ENCODE results near the gene FAM20A. TPM values are rescaled to one million over a fixed set of nuclear protein-coding genes. Genes with fewer than 3 reads are reported as not detected.

FAM20A gene
- total RNA-seq, 1 experiment from 2014 or later, result 0.34 TPM

GRCh38 chr17:68573338-68573737, 27.8 kb downstream of the FAM20A start:
- no TSS peak for BruUV-seq (replicated peaks)
- H3K36me3 Mint-ChIP-seq (ENCODE audit: insufficient read depth, unreplicated experiment), result no peaks in the 10 kb centered on the region
- Histone ChIP-seq H3K27me3 (replicated peaks; ENCODE audit: control insufficient read depth, insufficient read depth, low read length) (no peaks in the 10 kb centered on the region), H3K9me3 (no peaks in the 10 kb centered on the region), H3K36me3 (ENCODE audit: control insufficient read depth, insufficient read depth, low read length) (no peaks in the 10 kb centered on the region), H3K4me3 (ENCODE audit: low read depth, low read length) (no peak overlapping the region), H3K4me1 (no peaks in the 10 kb centered on the region)
- TF ChIP-seq, protein P1, sequence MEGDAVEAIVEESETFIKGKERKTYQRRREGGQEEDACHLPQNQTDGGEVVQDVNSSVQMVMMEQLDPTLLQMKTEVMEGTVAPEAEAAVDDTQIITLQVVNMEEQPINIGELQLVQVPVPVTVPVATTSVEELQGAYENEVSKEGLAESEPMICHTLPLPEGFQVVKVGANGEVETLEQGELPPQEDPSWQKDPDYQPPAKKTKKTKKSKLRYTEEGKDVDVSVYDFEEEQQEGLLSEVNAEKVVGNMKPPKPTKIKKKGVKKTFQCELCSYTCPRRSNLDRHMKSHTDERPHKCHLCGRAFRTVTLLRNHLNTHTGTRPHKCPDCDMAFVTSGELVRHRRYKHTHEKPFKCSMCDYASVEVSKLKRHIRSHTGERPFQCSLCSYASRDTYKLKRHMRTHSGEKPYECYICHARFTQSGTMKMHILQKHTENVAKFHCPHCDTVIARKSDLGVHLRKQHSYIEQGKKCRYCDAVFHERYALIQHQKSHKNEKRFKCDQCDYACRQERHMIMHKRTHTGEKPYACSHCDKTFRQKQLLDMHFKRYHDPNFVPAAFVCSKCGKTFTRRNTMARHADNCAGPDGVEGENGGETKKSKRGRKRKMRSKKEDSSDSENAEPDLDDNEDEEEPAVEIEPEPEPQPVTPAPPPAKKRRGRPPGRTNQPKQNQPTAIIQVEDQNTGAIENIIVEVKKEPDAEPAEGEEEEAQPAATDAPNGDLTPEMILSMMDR (IDR thresholded peaks at IDR 0.05; ENCODE audit: insufficient read depth in 1 of 2, low read depth in 1 of 2, low read length in 1 of 2, severe bottlenecking in 1 of 2, unreplicated experiment in 1 of 2), result no peak
- peaks cover 17% of the 10 kb centered on the region for H3K4me1 Mint-ChIP-seq (ENCODE audit: low read depth, unreplicated experiment)
- no peaks in the 10 kb centered on the region for H3K27me3 Mint-ChIP-seq (ENCODE audit: insufficient read depth, unreplicated experiment)
- H3K4me3 Mint-ChIP-seq (ENCODE audit: unreplicated experiment), result no peak overlapping the region
- ChIA-PET POLR2A (no interaction called here), CTCF (no interaction called here)
- H3K9me3 Mint-ChIP-seq (ENCODE audit: unreplicated experiment), result peaks cover 10% of the 10 kb centered on the region
- DNase-seq, result no peak
- intact Hi-C loops (cut with micrococcal nuclease; ENCODE audit: unreplicated experiment), result no loop called here
- H3K27ac Mint-ChIP-seq (ENCODE audit: unreplicated experiment), result no peak overlapping the region

GRCh38 chr17:68572138-68572842, 28.9 kb downstream of the FAM20A start:
- Mint-ChIP-seq H3K4me1 (ENCODE audit: low read depth, unreplicated experiment) (peaks cover 23% of the 10 kb centered on the region), H3K27ac (ENCODE audit: unreplicated experiment) (no peak overlapping the region), H3K4me3 (ENCODE audit: unreplicated experiment) (no peak overlapping the region), H3K27me3 (ENCODE audit: insufficient read depth, unreplicated experiment) (no peaks in the 10 kb centered on the region), H3K9me3 (ENCODE audit: unreplicated experiment) (peaks cover 11% of the 10 kb centered on the region), H3K36me3 (ENCODE audit: insufficient read depth, unreplicated experiment) (no peaks in the 10 kb centered on the region)
- POLR2A ChIA-PET, result no interaction called here
- Histone ChIP-seq H3K36me3 (ENCODE audit: control insufficient read depth, insufficient read depth, low read length) (no peaks in the 10 kb centered on the region), H3K4me3 (ENCODE audit: low read depth, low read length) (no peak overlapping the region), H3K4me1 (peaks cover 7% of the 10 kb centered on the region), H3K27me3 (replicated peaks; ENCODE audit: control insufficient read depth, insufficient read depth, low read length) (no peaks in the 10 kb centered on the region), H3K9me3 (no peaks in the 10 kb centered on the region)
- TF ChIP-seq, protein P1 (IDR thresholded peaks at IDR 0.05; ENCODE audit: insufficient read depth in 1 of 2, low read depth in 1 of 2, low read length in 1 of 2, severe bottlenecking in 1 of 2, unreplicated experiment in 1 of 2), result no peak
- CTCF ChIA-PET, result no interaction called here
- intact Hi-C loops (cut with micrococcal nuclease; ENCODE audit: unreplicated experiment), result no loop called here
- DNase-seq, result no peak
- BruUV-seq (replicated peaks), result no TSS peak

GRCh38 chr17:68570526-68570925, 30.6 kb downstream of the FAM20A start:
- H3K4me1 Mint-ChIP-seq (ENCODE audit: low read depth, unreplicated experiment), result peaks cover 41% of the 10 kb centered on the region
- POLR2A ChIA-PET, result no interaction called here
- Histone ChIP-seq H3K4me1 (peaks cover 18% of the 10 kb centered on the region), H3K27me3 (replicated peaks; ENCODE audit: control insufficient read depth, insufficient read depth, low read length) (no peaks in the 10 kb centered on the region), H3K4me3 (ENCODE audit: low read depth, low read length) (no peak overlapping the region), H3K36me3 (ENCODE audit: control insufficient read depth, insufficient read depth, low read length) (no peaks in the 10 kb centered on the region), H3K9me3 (no peaks in the 10 kb centered on the region)
- DNase-seq, result no peak
- BruUV-seq (replicated peaks), result no TSS peak
- H3K4me3 Mint-ChIP-seq (ENCODE audit: unreplicated experiment), result no peak overlapping the region
- no peak overlapping the region for H3K27ac Mint-ChIP-seq (ENCODE audit: unreplicated experiment)
- intact Hi-C loops (cut with micrococcal nuclease; ENCODE audit: unreplicated experiment), result no loop called here
- H3K36me3 Mint-ChIP-seq (ENCODE audit: insufficient read depth, unreplicated experiment), result no peaks in the 10 kb centered on the region
- TF ChIP-seq, protein P1 (IDR thresholded peaks at IDR 0.05; ENCODE audit: insufficient read depth in 1 of 2, low read depth in 1 of 2, low read length in 1 of 2, severe bottlenecking in 1 of 2, unreplicated experiment in 1 of 2), result no peak
- CTCF ChIA-PET, result no interaction called here
- H3K27me3 Mint-ChIP-seq (ENCODE audit: insufficient read depth, unreplicated experiment), result no peaks in the 10 kb centered on the region
- H3K9me3 Mint-ChIP-seq (ENCODE audit: unreplicated experiment), result peaks cover 17% of the 10 kb centered on the region

Data from Caco-2 (cell line).